H1 (cell line): Measurements from ENCODE around the gene MYOC. TPM values are rescaled to one million over a fixed set of nuclear protein-coding genes. Genes with fewer than 3 reads are reported as not detected.

Experiments used
- CTBP2 ChIP-seq: IDR thresholded peaks from 2 replicates; pipeline ENCODE4 v1.7.0; 2011; ENCODE audit warnings: borderline replicate concordance, mild to moderate bottlenecking, moderate library complexity, mixed read lengths, low read length; ENCODE audit not compliant: insufficient read depth, insufficient read length
- KDM1A ChIP-seq: fragments of 200-600, 300-600 bp; sonication (generic); IDR thresholded peaks from 2 replicates; pipeline ENCODE4 v1.7.1; 2016; ENCODE audit warnings: mild to moderate bottlenecking, low read length, borderline replicate concordance
- RFX5 ChIP-seq: IDR thresholded peaks from 2 replicates; pipeline ENCODE4 v1.6.1; 2011; ENCODE audit warnings: low read depth, low read length, improper control_type of control experiment, borderline replicate concordance
- polyA plus RNA-seq, 7 experiments: library from polyadenylated mRNA; depleted of rRNA in 3 of 7; stranded (reverse) in 5 of 7; unstranded in 2 of 7; fragments of >200 nt in 5 of 7; fragments of 200-250 nt in 2 of 7; gene quantifications; 1 replicate in 5 of 7; 2 replicates in 1 of 7; 4 replicates in 1 of 7; pipeline versions ENCODE4 v1.2.1 to v1.2.3, GENCODE V29; 2011 to 2013; ENCODE audit warnings: missing spikeins in 2 of 7, mixed read lengths in 2 of 7
- total RNA-seq: library from RNA; stranded (reverse); fragmentation: NEBNext Ultra II Directional; extraction: Animal tissue kit (Norgen Biotek cat#: 25700); gene quantifications from 2 replicates; pipeline ENCODE4 v1.2.1, GENCODE V29; 2021

The MYOC gene
- total and polyA plus RNA-seq, 2 of the 8 experiments (the other 6 are each of a cell fraction or from before 2014, with no cell fraction given), result not detected

- TF ChIP-seq CTBP2 (no peak), RFX5 (no peak), KDM1A (no peak)
- TF ChIP-seq, all 59 proteins: peak for 0
Observed at GRCh38 chr1:171676823-171677222, 24.3 kb upstream of the MYOC start (continued).
